Osteoblast (primary cell): ENCODE data around the gene RASGRP4. TPM values are rescaled to one million over a fixed set of nuclear protein-coding genes. Genes with fewer than 3 reads are reported as not detected.

ENCODE experiments used
- DNase-seq: peaks from one replicate; pipeline ENCODE4 v3.0.0; 2011; ENCODE audit warnings: low spot score, mixed read lengths; ENCODE audit not compliant: insufficient read length; ENCODE audit errors: missing footprints
- H2AFZ ChIP-seq: 2 replicates; pipeline ENCODE4 v1.6.0; 2011; ENCODE audit warnings: mild to moderate bottlenecking, low read length
- H3K27ac ChIP-seq: 2 replicates; pipeline ENCODE4 v1.5.1; 2011; ENCODE audit warnings: mild to moderate bottlenecking, low read depth, low read length, moderate library complexity
- H3K27me3 ChIP-seq: 2 replicates; pipeline ENCODE4 v1.6.0; 2012; ENCODE audit warnings: mild to moderate bottlenecking, control low read depth, inconsistent platforms, low read length, moderate library complexity; ENCODE audit not compliant: insufficient read depth
- H3K36me3 ChIP-seq: 2 replicates; pipeline ENCODE4 v1.5.1; 2011; ENCODE audit warnings: mild to moderate bottlenecking, low read length, control low read depth, moderate library complexity; ENCODE audit not compliant: insufficient read depth
- H3K4me1 ChIP-seq: 2 replicates; pipeline ENCODE4 v1.5.1; 2011; ENCODE audit warnings: mild to moderate bottlenecking, low read length, control low read depth, moderate library complexity; ENCODE audit not compliant: insufficient read depth
- H3K4me2 ChIP-seq: 2 replicates; pipeline ENCODE4 v1.6.0; 2011; ENCODE audit warnings: mild to moderate bottlenecking, low read length; ENCODE audit not compliant: insufficient read depth
- H3K4me3 ChIP-seq: fragments of 200-600 bp; sonication (generic); 3 replicates; pipeline ENCODE4 v1.5.1; 2012; ENCODE audit warnings: mild to moderate bottlenecking, low read length, inconsistent platforms; ENCODE audit not compliant: insufficient read depth
- H3K79me2 ChIP-seq: 2 replicates; pipeline ENCODE4 v1.6.0; 2012; ENCODE audit warnings: mild to moderate bottlenecking, low read length, control low read depth, inconsistent platforms; ENCODE audit not compliant: insufficient read depth
- H3K9me3 ChIP-seq: 2 replicates; pipeline ENCODE4 v1.5.1; 2011; ENCODE audit warnings: low read depth, low read length, control low read depth
- H4K20me1 ChIP-seq: 2 replicates; pipeline ENCODE4 v1.6.0; 2012; ENCODE audit warnings: mild to moderate bottlenecking, low read length, control low read depth; ENCODE audit not compliant: insufficient read depth
- total RNA-seq: library from RNA; depleted of rRNA; stranded (reverse); fragments of >200 nt; gene quantifications from 2 replicates; pipeline ENCODE4 v1.2.3, GENCODE V29; 2012
- TF ChIP-seq, protein P1 (sequence below): IDR thresholded peaks from 2 replicates; pipeline ENCODE4 v1.5.1; 2011; ENCODE audit warnings: mild to moderate bottlenecking, low read depth, low read length, moderate library complexity; ENCODE audit errors: extremely low read depth

The RASGRP4 gene
- total RNA-seq, 1 donor = not detected

DNA sequence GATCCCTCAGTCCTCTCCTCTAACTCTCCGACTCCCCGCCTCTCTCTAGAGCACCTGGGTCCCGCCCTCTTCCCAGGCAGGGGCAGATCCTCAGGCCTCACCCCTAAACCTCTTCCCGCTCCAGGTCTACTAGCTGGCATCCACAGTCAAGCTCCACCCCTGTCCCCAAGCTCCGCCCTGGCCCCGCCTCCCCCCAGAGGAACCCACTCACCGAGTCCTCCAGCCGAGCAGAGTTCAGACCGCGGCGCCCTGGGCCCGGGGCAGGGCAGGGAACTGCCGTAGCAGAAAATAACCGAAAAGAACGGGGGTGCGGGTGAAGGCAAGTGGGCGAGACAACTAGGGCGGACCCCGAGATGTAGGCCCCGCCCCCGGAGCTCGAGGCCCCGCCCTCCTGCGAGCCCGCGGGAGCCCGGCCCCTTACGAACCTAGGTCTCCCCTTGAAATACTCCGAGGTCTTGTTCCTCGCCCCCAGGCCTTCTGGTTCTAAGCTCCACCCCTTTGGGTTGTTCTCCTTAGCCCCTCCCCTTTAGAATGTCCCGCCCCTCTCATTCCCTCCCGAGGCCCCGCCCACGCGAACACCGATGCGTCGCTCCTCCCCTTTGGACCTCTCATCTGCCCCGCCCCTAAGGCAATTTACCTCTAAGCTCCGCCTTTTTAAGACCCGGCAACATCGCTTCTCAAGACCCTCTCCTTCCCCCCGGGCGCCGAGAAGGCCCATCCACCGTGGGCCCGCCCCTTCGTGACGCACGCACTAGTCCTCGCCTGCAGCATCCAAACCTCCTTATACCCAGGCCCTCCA is 38.3 kb downstream of the RASGRP4 start, which contains the start of gene GGN:
Gene GGN, minus strand, starts transcription at position 485 of the 799 bp plus-strand sequence. CDS start 773 bp downstream, outside the sequence.
- Histone ChIP-seq H3K4me2 (peak within 1 kb of the TSS; percentile 94), H3K79me2 (peaks cover 23% of the 10 kb centered on the region), H3K27ac (peak within 1 kb of the TSS; percentile 82), H3K4me1 (peaks cover 23% of the 10 kb centered on the region), H3K27me3 (no peaks in the 10 kb centered on the region), H2AFZ (peak within 1 kb of the TSS; percentile 82), H3K4me3 (peak within 1 kb of the TSS; percentile 97), H3K36me3 (peaks cover 28% of the 10 kb centered on the region), H4K20me1 (peaks cover 15% of the 10 kb centered on the region), H3K9me3 (no peaks in the 10 kb centered on the region)
- TF ChIP-seq, protein P1, sequence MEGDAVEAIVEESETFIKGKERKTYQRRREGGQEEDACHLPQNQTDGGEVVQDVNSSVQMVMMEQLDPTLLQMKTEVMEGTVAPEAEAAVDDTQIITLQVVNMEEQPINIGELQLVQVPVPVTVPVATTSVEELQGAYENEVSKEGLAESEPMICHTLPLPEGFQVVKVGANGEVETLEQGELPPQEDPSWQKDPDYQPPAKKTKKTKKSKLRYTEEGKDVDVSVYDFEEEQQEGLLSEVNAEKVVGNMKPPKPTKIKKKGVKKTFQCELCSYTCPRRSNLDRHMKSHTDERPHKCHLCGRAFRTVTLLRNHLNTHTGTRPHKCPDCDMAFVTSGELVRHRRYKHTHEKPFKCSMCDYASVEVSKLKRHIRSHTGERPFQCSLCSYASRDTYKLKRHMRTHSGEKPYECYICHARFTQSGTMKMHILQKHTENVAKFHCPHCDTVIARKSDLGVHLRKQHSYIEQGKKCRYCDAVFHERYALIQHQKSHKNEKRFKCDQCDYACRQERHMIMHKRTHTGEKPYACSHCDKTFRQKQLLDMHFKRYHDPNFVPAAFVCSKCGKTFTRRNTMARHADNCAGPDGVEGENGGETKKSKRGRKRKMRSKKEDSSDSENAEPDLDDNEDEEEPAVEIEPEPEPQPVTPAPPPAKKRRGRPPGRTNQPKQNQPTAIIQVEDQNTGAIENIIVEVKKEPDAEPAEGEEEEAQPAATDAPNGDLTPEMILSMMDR = no peak
- DNase-seq = peak; percentile 100

DNA sequence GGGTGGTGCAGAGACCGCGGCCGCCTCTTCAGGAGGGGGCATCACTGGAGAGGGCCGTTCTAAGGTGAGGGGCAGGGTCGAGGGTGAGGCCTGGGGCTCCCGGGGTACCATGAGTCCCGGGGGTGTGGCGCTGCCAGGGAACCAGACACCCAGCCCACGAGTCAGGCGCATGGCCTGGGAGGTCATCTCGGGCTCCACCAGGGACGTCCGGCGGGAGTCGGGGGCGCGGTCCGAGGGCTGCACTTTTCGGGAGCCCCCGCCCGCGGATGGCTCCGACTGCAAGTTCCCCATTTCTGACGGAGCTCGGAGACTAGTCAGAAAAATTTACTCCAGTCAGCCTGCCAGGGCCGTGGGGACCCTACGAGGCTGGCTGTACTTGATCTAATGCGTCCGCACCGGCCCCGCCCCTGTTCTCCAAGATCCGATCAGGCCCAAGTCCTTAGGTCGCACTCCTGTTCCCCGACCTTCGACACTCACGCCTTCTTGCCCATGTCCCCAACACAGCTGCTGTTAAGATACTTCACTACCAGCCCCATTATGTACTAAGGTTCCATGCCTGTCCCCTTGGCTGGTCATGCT is 39.0 kb downstream of the RASGRP4 start:
- peak; percentile 93 for DNase-seq
- H3K4me3 ChIP-seq = peak overlapping the region; percentile 97
- H3K79me2 ChIP-seq = peaks cover 23% of the 10 kb centered on the region
- no peaks in the 10 kb centered on the region for H3K27me3 ChIP-seq
- TF ChIP-seq, protein P1 = no peak
- H2AFZ ChIP-seq = peak overlapping the region; percentile 65
- no peaks in the 10 kb centered on the region for H3K9me3 ChIP-seq
- peaks cover 16% of the 10 kb centered on the region for H3K4me1 ChIP-seq
- H4K20me1 ChIP-seq = peaks cover 18% of the 10 kb centered on the region
- peak overlapping the region; percentile 37 for H3K27ac ChIP-seq
- peaks cover 26% of the 10 kb centered on the region for H3K36me3 ChIP-seq
- peak overlapping the region; percentile 82 for H3K4me2 ChIP-seq

DNA sequence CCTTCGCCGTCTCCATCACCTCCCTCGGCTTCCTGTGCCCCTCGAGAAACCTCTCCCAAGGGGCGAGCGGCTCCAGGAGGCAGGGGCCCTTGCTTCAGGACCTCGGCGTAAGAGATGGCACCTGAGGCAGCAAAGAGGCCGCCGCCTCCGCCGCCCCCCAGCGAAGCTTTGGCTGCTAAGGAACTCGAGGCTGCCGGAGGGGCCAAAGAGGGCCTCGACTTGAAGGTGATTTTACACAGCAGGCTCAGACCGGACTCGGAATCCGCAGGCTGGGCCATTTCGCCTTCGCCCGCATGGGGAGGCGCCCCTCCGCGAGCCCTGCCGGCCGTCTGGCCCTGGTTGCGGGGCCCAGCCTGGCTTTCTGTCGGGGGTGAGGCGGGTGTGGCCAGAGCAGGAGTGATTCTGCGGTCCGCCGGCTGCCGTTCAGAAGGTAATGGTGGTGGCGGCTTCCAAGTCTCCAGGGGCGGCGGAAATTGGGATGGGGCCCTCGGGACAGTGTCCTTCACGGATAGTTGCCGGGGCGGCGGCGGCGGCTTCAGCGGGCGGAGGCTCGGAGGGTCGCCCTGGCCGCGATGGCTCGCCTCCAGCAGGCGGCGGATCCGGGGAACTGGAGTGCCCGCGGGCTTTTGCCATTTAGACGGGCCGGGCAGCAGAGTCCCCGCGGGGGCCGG is 39.6 kb downstream of the RASGRP4 start:
- TF ChIP-seq, protein P1 = no peak
- H3K36me3 ChIP-seq = peaks cover 28% of the 10 kb centered on the region
- H3K4me2 ChIP-seq = peak overlapping the region; percentile 82
- H2AFZ ChIP-seq = no peak overlapping the region
- no peaks in the 10 kb centered on the region for H3K27me3 ChIP-seq
- H3K4me1 ChIP-seq = peaks cover 13% of the 10 kb centered on the region
- DNase-seq = peak; percentile 69
- no peak overlapping the region for H3K4me3 ChIP-seq
- H3K79me2 ChIP-seq = peaks cover 25% of the 10 kb centered on the region
- no peak overlapping the region for H3K27ac ChIP-seq
- no peaks in the 10 kb centered on the region for H3K9me3 ChIP-seq
- peaks cover 22% of the 10 kb centered on the region for H4K20me1 ChIP-seq

DNA sequence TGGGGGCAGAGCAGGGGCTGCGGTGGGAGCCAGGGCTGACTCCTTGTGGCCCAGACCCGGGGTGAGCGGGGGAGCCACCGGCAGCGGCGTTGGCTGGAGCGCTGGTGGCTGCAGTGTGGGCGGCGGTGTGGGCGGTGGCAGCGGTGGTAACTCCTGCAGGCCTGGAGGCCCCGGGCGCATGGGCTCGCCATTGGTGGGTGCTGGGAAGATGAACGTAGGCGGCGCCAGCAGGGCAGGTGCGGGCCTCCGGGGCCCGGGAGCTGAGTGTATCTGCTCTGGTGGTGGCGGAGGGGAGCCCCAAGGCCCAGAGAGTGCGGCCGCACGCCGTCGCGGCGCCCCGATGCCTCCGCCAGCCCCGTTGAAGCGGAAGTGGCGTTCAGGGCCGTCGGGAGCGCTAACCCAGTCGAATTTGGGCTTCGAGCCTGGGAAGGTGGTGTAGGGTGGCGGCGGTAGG is 40.2 kb downstream of the RASGRP4 start:
- peaks cover 27% of the 10 kb centered on the region for H3K79me2 ChIP-seq
- H3K9me3 ChIP-seq = no peaks in the 10 kb centered on the region
- TF ChIP-seq, protein P1 = no peak
- H3K36me3 ChIP-seq = peaks cover 34% of the 10 kb centered on the region
- H2AFZ ChIP-seq = no peak overlapping the region
- no peak overlapping the region for H3K4me3 ChIP-seq
- peaks cover 27% of the 10 kb centered on the region for H4K20me1 ChIP-seq
- H3K27ac ChIP-seq = no peak overlapping the region
- peaks cover 13% of the 10 kb centered on the region for H3K4me1 ChIP-seq
- DNase-seq = peak; percentile 59
- H3K27me3 ChIP-seq = no peaks in the 10 kb centered on the region
- no peak overlapping the region for H3K4me2 ChIP-seq
